Uterus (tissue), 4 donors: ENCODE measurements around the gene OR9G1. TPM values are rescaled to one million over a fixed set of nuclear protein-coding genes. Genes with fewer than 3 reads are reported as not detected.

Experiments
- DNase-seq, 2 donors: peaks; one replicate each; pipeline ENCODE4 v3.0.0-alpha.2; 2019 to 2020
- H3K27ac ChIP-seq, 2 donors: fragments of 200-600 bp; sonication (generic); 1 replicate in 1 of 2; 2 replicates in 1 of 2; pipeline ENCODE4 v1.5.1; 2016 to 2018
- H3K27me3 ChIP-seq, 2 donors: fragments of 200-600 bp; sonication (generic); one replicate each; pipeline ENCODE4 v1.5.1; 2018 to 2019; ENCODE audit warnings: control low read depth in 1 of 2
- H3K36me3 ChIP-seq, 2 donors: fragments of 200-600 bp; sonication (generic); one replicate each; pipeline ENCODE4 v1.5.1; 2019; ENCODE audit warnings: control low read depth in 1 of 2
- H3K4me1 ChIP-seq, 2 donors: fragments of 200-600 bp; sonication (generic); one replicate each; pipeline ENCODE4 v1.5.1; 2018 to 2019; ENCODE audit warnings: control low read depth in 1 of 2
- H3K4me3 ChIP-seq, 2 donors: fragments of 200-600 bp; sonication (generic); 1 replicate in 1 of 2; 2 replicates in 1 of 2; pipeline ENCODE4 v1.5.1; 2018 to 2019; ENCODE audit warnings: mild to moderate bottlenecking in 1 of 2
- H3K9me3 ChIP-seq, 2 donors: fragments of 200-600 bp; sonication (generic); one replicate each; pipeline ENCODE4 v1.5.1; 2019; ENCODE audit warnings: control low read depth in 1 of 2
- POLR2A ChIP-seq, 2 donors: fragments of 450-650 bp; IDR thresholded peaks; one replicate each; pipeline ENCODE4 v1.6.1; 2016; ENCODE audit warnings: antibody characterized with exemption in 2 of 2, mild to moderate bottlenecking in 1 of 2, moderate library complexity in 1 of 2
- intact Hi-C: fragments of 100-400 bp; cut with DNase I; formaldehyde crosslinking; loops from one replicate; pipeline ENCODE4 v1.15.1; 2023; ENCODE audit warnings: low total_unique reads
- microRNA-seq: library from miRNA; unstranded; fragments of <30 nt; microRNA quantifications from one replicate; pipeline ENCODE4, GENCODE V29; 2016; ENCODE audit warnings: borderline microRNAs expressed, borderline replicate concordance
- small RNA-seq: library from RNA; depleted of rRNA; stranded (forward); fragments of <200 nt; gene quantifications from one replicate; pipeline ENCODE3, GENCODE V24; 2016
- total RNA-seq, 4 donors: library from RNA; depleted of rRNA in 3 of 4; stranded (reverse); fragments of >200 nt in 3 of 4; gene quantifications; one replicate each; pipeline versions ENCODE4 v1.1.0 to v1.2.4, GENCODE V29; 2014 to 2023
- TF ChIP-seq, protein P1 (sequence below), 4 experiments: fragments of 200-600 bp in 2 of 4; fragments of 450-650 bp in 2 of 4; sonication (generic) in 2 of 4; IDR thresholded peaks; one replicate each; pipeline ENCODE4 v1.5.1; 2016 to 2019; ENCODE audit warnings: antibody characterized with exemption in 4 of 4, mild to moderate bottlenecking in 2 of 4, moderate library complexity in 1 of 4
- donor health status: DM: yes; HTN: yes; CAD: no.

The OR9G1 gene
- total RNA-seq, 4 donors from 2014 or later: not detected

DNA sequence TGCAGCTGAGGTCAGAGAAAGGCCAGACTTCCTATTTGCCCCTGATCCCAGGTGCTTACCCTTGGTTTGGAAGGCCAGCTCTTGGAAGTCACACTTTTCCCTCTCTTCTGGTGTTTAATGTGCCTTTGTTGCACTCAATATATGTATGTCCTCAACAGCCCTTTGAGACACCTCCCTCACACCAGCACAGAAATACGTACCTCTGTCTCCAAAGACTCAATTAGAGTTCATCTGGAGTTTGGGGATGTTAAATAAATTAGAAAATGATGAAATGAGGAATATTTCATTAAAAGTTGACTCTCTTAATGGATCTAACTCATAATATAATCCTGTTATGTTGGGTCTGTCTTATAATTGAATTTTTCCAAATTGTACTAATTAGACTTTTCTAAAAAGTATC lies 49.7 kb downstream of the OR9G1 start, which contains the start of gene OR9G4:
TSS of gene OR9G4 (minus strand) at position 101 of the 400 bp plus-strand sequence. CDS start 4,931 bp downstream, outside the sequence.
- Histone ChIP-seq H3K27ac (no peak within 1 kb of the TSS), H3K4me3 (no peak within 1 kb of the TSS), H3K9me3 (no peaks in the 10 kb centered on the region), H3K36me3 (no peaks in the 10 kb centered on the region), H3K27me3 (no peaks in the 10 kb centered on the region), H3K4me1 (no peaks in the 10 kb centered on the region)
- DNase-seq: no peak
- TF ChIP-seq, protein P1, sequence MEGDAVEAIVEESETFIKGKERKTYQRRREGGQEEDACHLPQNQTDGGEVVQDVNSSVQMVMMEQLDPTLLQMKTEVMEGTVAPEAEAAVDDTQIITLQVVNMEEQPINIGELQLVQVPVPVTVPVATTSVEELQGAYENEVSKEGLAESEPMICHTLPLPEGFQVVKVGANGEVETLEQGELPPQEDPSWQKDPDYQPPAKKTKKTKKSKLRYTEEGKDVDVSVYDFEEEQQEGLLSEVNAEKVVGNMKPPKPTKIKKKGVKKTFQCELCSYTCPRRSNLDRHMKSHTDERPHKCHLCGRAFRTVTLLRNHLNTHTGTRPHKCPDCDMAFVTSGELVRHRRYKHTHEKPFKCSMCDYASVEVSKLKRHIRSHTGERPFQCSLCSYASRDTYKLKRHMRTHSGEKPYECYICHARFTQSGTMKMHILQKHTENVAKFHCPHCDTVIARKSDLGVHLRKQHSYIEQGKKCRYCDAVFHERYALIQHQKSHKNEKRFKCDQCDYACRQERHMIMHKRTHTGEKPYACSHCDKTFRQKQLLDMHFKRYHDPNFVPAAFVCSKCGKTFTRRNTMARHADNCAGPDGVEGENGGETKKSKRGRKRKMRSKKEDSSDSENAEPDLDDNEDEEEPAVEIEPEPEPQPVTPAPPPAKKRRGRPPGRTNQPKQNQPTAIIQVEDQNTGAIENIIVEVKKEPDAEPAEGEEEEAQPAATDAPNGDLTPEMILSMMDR (IDR thresholded peaks at IDR 0.05): no peak
- no peak for TF ChIP-seq POLR2A (IDR thresholded peaks at IDR 0.05)
- intact Hi-C loops: no loop called here

DNA sequence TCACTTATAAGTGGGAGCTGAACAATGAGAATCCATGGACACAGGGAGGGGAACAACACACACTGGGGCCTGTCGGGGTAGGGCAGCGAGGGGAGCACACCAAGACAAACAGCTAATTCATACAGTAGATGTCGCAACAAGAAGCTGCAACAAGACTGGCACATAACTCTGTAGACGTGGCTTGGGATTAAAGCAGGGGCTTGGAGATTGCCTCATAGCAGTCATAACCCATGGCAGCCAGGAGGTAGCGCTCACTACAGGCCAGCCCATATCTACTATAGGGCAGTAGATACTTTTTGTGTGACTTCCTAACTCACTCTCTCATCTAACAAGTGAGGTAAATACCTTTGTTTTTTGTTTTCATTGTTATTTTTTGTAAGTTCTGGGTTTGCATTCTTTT lies 51.3 kb downstream of the OR9G1 start:
- no peak overlapping the region for H3K27ac ChIP-seq
- DNase-seq: no peak
- no peaks in the 10 kb centered on the region for H3K36me3 ChIP-seq
- no peak for TF ChIP-seq POLR2A (IDR thresholded peaks at IDR 0.05)
- TF ChIP-seq, protein P1 (IDR thresholded peaks at IDR 0.05): no peak
- H3K4me3 ChIP-seq: no peak overlapping the region
- H3K4me1 ChIP-seq: no peaks in the 10 kb centered on the region
- no peaks in the 10 kb centered on the region for H3K27me3 ChIP-seq
- intact Hi-C loops: no loop called here
- no peaks in the 10 kb centered on the region for H3K9me3 ChIP-seq

DNA sequence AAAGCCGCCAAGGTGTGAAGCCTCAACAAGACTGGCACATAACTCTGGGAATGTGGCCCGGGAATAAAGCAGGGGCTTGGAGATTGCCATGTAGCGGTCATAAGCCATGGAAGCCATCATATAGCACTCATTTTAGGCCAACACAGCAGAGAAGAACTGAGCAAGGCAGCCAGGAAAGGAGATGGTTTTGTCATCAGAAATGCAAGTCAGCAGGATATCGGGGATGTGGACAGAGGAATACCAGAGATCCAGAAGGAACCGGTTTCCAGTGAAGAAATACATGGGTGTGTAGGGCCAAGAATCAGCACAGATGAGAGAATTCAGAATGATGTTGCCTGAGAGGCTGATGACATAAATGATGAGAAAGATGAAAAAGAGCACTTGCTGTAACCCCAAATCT lies 52.6 kb downstream of the OR9G1 start:
- no peaks in the 10 kb centered on the region for H3K9me3 ChIP-seq
- no peak for DNase-seq
- no peaks in the 10 kb centered on the region for H3K27me3 ChIP-seq
- TF ChIP-seq, protein P1 (IDR thresholded peaks at IDR 0.05): no peak
- no peak for TF ChIP-seq POLR2A (IDR thresholded peaks at IDR 0.05)
- intact Hi-C loops: no loop called here
- no peak overlapping the region for H3K4me3 ChIP-seq
- H3K4me1 ChIP-seq: no peaks in the 10 kb centered on the region
- H3K36me3 ChIP-seq: no peaks in the 10 kb centered on the region
- H3K27ac ChIP-seq: no peak overlapping the region

Small RNAs within 50 kb of the gene (microRNA-seq; reads per million reads assigned to microRNA genes)
- gene MIR6128: not detected

Small RNAs within 50 kb of the gene (small RNA-seq; reads per million reads assigned to genes)
- gene AP001803.1 (not detected), gene AP004245.1 (not detected), gene MIR6128 (not detected)

Other genes with a start within 250 kb of the OR9G1 start
- gene OR5M3, start 225.7 kb upstream of the OR9G1 start, total RNA-seq: not detected
- gene OR5M8, start 207.7 kb upstream of the OR9G1 start, total RNA-seq: not detected
- gene OR5M11, start 155.8 kb upstream of the OR9G1 start, total RNA-seq: not detected
- not detected for gene OR5M10, start 121.4 kb upstream of the OR9G1 start, total RNA-seq
- gene OR5M1, start 84.2 kb upstream of the OR9G1 start, total RNA-seq: not detected
- not detected for gene OR5AP2, start 56.7 kb upstream of the OR9G1 start, total RNA-seq
- gene OR5AR1, start 35.4 kb upstream of the OR9G1 start, total RNA-seq: not detected
- gene OR9G4, start 49.6 kb downstream of the OR9G1 start, total RNA-seq: not detected